MM.1S (cell line): ENCODE measurements around the gene ARFGAP1.

Experiments used
- CTCF ChIP-seq: fragments of 300-600 bp; sonication (generic); IDR thresholded peaks from 2 replicates; pipeline ENCODE4 v1.5.1; 2016; ENCODE audit warnings: antibody characterized with exemption, low read length, mixed read lengths
- EZH2phosphoT487 ChIP-seq: fragments of 300-600 bp; sonication (generic); IDR thresholded peaks from 2 replicates; pipeline ENCODE4 v1.6.1; 2018; ENCODE audit warnings: antibody characterized with exemption, low read length

- TF ChIP-seq EZH2phosphoT487 (no peak), CTCF (no peak)
Measured at GRCh38 chr20:63325554-63326313, 53.1 kb downstream of the ARFGAP1 start.
